ENCODE results near the gene ARAP3. TPM values are rescaled to one million over a fixed set of nuclear protein-coding genes. Genes with fewer than 3 reads are reported as not detected.

ARAP3 gene
- total RNA-seq, 1 donor from 2014 or later, result 7.1 TPM

DNA sequence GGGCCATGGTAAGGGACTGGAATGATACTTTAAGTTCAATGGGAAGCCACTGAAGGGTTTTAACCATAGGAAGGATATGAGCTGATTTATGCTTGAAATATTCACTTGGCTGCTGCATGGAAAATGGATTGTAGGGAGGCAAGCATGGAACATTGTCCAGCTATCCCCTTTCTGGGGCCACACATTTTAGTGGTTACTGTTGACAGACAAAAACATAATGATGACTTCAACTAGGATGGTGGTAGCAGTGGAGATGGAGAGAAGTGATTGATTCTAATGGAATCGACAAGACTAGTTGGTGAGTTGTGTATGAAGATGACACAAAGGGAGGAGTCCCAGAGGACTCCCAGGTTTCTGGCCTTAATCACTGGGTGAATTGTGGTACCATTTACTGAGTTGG lies 24.6 kb downstream of the ARAP3 start:
- Mint-ChIP-seq H3K27me3 (ENCODE audit: insufficient read depth) (no peaks in the 10 kb centered on the region), H3K4me1 (ENCODE audit: low read depth) (peaks cover 3% of the 10 kb centered on the region), H3K4me3 (no peak overlapping the region), H3K27ac (no peak overlapping the region), H3K9me3 (no peaks in the 10 kb centered on the region), H3K36me3 (ENCODE audit: low read depth) (peaks cover 5% of the 10 kb centered on the region)
- intact Hi-C loops (cut with micrococcal nuclease), result no loop called here
- no peak for DNase-seq (ENCODE audit: low spot score)

DNA sequence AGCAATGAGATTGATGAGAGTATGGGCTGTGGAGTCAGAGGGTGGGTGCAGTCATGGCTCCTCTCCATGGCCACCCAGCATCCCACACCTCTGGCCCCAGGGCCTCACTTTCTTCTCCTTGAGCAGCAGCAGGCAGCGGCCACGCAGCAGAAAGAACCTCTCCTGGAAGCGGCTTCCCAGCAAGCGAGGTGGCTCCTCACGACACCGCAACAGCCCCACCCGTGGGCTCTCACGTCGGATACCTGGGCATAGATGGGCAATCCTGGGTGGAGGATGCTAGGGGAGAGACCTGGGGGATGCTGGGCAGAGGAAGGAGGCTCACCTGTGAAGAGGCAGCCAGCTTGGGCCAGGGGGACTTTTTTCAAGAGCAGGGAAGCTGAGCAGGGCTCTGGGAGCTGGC lies 25.6 kb downstream of the ARAP3 start:
- intact Hi-C loops (cut with micrococcal nuclease), result no loop called here
- Mint-ChIP-seq H3K27ac (no peak overlapping the region), H3K9me3 (no peaks in the 10 kb centered on the region), H3K27me3 (ENCODE audit: insufficient read depth) (no peaks in the 10 kb centered on the region), H3K4me1 (ENCODE audit: low read depth) (peaks cover 11% of the 10 kb centered on the region), H3K36me3 (ENCODE audit: low read depth) (peaks cover 4% of the 10 kb centered on the region), H3K4me3 (no peak overlapping the region)
- DNase-seq (ENCODE audit: low spot score), result no peak

DNA sequence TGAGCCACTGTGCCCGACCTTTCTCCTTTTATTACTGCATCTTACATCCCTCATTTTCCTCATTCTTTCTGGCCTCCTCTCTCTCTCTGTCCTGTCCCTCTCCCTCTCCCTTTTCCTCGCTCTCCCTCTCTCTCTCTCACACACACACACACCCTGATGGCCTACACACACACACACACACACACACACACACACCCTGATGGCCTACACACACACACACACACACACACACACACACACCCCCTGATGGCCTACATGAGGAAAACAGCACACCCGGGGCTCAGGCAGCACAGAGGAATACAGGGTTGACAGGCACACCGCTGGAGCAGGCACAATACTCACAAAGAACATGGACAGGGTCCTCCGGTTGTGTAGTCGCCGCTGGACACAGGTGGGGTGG lies 27.0 kb downstream of the ARAP3 start:
- no peak overlapping the region for H3K4me3 Mint-ChIP-seq
- peaks cover 4% of the 10 kb centered on the region for H3K36me3 Mint-ChIP-seq (ENCODE audit: low read depth)
- no peak for DNase-seq (ENCODE audit: low spot score)
- peaks cover 23% of the 10 kb centered on the region for H3K4me1 Mint-ChIP-seq (ENCODE audit: low read depth)
- intact Hi-C loops (cut with micrococcal nuclease), result no loop called here
- no peaks in the 10 kb centered on the region for H3K9me3 Mint-ChIP-seq
- H3K27me3 Mint-ChIP-seq (ENCODE audit: insufficient read depth), result no peaks in the 10 kb centered on the region
- no peak overlapping the region for H3K27ac Mint-ChIP-seq

DNA sequence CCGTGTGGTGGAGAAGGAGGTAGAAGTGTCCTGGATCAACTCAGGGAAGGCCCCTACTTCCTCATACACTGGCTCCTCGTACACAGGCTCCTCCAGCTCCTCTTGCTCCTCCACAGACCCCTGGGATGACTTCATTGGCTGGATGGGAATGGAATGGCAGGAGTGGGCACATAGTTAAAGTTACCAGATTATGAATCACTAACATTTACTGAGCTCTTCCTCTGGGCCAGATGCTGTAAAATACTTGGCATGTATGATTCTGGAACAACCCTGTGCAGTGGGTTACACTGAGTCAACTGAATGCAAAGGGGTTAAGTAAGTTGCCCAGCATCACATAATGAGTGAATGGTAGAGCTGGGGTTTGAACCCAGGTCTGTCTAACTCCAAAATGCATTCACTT lies 27.7 kb downstream of the ARAP3 start:
- intact Hi-C loops (cut with micrococcal nuclease), result no loop called here
- Mint-ChIP-seq H3K9me3 (no peaks in the 10 kb centered on the region), H3K36me3 (ENCODE audit: low read depth) (peaks cover 4% of the 10 kb centered on the region), H3K4me3 (no peak overlapping the region), H3K4me1 (ENCODE audit: low read depth) (peaks cover 30% of the 10 kb centered on the region), H3K27ac (no peak overlapping the region), H3K27me3 (ENCODE audit: insufficient read depth) (no peaks in the 10 kb centered on the region)
- DNase-seq (ENCODE audit: low spot score), result no peak

DNA sequence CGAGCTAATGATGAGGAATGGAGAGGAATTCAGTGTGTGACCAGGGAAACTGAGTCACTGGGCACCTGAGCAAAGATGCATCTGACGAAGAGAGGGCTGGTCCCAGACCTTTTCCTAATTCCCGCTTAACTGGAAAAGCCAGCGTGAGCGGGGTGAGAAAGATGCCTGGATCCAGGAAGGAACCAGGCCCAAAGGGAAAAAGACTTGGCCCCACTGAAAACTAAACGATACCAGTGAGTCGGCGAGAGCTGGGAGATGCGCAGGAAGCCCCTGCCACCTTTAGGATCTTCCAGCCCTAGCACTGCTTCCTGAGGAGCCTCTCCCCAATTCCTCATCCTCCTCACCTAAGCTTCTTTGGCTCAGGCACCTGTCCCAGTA lies 30.3 kb downstream of the ARAP3 start:
- Mint-ChIP-seq H3K9me3 (no peaks in the 10 kb centered on the region), H3K36me3 (ENCODE audit: low read depth) (peaks cover 12% of the 10 kb centered on the region), H3K4me1 (ENCODE audit: low read depth) (peaks cover 37% of the 10 kb centered on the region), H3K27ac (peak overlapping the region; percentile 41), H3K4me3 (peak overlapping the region; percentile 74), H3K27me3 (ENCODE audit: insufficient read depth) (no peaks in the 10 kb centered on the region)
- no peak for DNase-seq (ENCODE audit: low spot score)
- intact Hi-C loops (cut with micrococcal nuclease), result loop anchor here (1.0 kb wide), 8 partner anchors 9 to 318 kb away; partner anchors contain the start of genes HDAC3, RELL2 and RNF14

DNA sequence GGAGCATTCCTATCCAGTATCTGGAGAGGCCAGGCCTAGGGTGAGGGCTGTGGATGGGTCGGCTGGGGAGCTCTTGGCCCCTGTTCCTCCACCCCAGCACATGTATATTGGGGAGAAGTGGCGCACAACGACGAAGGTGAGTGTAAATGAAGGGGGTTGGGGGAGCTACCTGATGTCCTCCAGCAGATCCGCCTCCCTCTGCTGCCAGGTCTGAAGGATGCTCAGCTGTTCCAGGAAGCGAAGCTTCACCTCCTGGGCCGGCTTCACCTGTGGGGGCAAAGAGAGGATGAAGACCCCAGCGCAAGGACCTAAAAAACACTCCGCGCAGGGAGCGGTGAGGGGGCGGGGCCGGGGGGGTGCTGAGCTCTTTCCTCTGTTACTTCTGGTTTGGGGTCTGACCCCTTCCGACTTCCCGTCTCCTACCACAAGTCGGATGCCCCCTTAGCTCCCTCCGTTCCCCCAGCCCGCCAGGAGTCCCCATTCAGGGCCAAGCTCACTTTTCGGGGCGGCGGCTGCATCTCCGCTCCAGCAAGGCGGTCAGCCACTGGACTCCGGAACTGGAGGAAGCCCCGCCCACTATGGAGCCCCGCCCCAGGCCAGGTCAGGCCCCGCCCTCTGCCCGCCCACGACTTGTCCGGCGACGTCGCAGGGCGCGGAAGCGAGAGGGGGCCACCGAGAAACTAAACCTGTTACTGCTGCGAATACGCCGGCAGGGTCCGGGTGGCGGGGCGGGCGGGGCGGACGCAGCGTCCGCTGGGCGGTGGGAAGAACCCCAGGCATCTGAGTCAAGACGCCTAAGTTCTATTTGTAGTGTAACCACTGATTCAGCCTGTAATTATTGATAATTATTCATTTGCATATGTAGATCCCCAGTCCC lies 30.9 kb downstream of the ARAP3 start, which contains the start of gene FCHSD1:
FCHSD1 (minus strand) TSS at position 568 of the 877 bp plus-strand sequence; CDS start at position 518, 50 bp downstream.
- Mint-ChIP-seq H3K27ac (peak within 1 kb of the TSS; percentile 92), H3K36me3 (ENCODE audit: low read depth) (peaks cover 15% of the 10 kb centered on the region), H3K9me3 (no peaks in the 10 kb centered on the region), H3K4me1 (ENCODE audit: low read depth) (peaks cover 43% of the 10 kb centered on the region), H3K4me3 (peak within 1 kb of the TSS; percentile 98), H3K27me3 (ENCODE audit: insufficient read depth) (no peaks in the 10 kb centered on the region)
- DNase-seq (ENCODE audit: low spot score), result peak; percentile 76
- intact Hi-C loops (cut with micrococcal nuclease), result loop anchor here (1.0 kb wide), 8 partner anchors 9 to 318 kb away; partner anchors contain the start of genes HDAC3, RELL2 and RNF14

DNA sequence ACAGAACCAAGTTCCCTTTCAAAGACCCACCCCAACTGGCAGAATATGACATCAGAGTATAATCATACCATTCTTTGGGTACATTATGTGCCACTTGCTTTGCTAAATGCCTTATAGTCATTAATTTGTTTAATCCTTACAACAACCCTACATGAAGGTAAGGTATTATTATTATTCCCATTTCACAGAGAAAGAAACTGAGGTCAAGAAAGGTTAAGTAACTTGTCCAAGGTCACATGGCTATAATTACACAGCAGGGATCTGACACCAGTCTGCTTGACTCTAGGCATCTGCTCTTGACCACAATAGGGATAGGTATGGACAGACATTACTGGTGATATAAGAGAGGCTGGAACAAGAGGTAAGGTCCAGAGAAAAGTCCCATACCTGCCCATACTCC lies 32.1 kb downstream of the ARAP3 start:
- peaks cover 45% of the 10 kb centered on the region for H3K4me1 Mint-ChIP-seq (ENCODE audit: low read depth)
- H3K36me3 Mint-ChIP-seq (ENCODE audit: low read depth), result peaks cover 18% of the 10 kb centered on the region
- intact Hi-C loops (cut with micrococcal nuclease), result no loop called here

DNA sequence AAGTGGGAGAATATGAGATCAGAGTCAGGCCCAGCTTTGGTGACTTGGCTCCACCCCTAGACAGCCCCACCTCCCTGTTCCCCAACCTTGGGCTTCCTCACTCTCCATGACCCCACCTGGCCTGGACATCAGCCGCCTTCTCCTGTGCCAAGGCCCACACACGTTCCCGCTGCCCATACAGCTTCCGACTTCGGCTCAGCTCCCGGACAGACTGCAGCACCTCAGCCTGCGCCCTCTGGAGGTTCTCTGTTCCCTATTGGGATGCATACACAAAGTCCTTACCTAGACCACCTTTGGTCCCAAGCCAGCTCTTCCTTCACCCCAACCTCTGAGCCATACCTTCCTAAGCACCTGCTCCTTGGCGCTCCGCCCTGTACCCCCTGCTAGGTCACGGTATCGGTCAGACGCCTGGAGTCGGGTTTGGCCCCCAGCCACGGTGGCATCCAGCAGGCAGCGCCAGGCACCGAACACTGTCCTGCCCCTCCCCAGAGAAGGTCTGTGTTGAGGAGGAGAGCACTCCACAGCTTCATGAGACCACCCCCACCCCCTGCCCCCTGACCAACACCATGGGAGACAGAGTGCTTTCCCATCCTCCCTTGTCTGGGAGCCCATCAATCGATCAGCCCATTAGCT lies 32.9 kb downstream of the ARAP3 start:
- intact Hi-C loops (cut with micrococcal nuclease), result no loop called here
- H3K27ac Mint-ChIP-seq, result no peak overlapping the region
- DNase-seq (ENCODE audit: low spot score), result no peak
- peaks cover 45% of the 10 kb centered on the region for H3K4me1 Mint-ChIP-seq (ENCODE audit: low read depth)
- H3K4me3 Mint-ChIP-seq, result no peak overlapping the region
- H3K27me3 Mint-ChIP-seq (ENCODE audit: insufficient read depth), result no peaks in the 10 kb centered on the region
- peaks cover 24% of the 10 kb centered on the region for H3K36me3 Mint-ChIP-seq (ENCODE audit: low read depth)
- no peaks in the 10 kb centered on the region for H3K9me3 Mint-ChIP-seq

More for the DNA sequence above, 32.1 kb downstream of the ARAP3 start:
- no peaks in the 10 kb centered on the region for H3K9me3 Mint-ChIP-seq
- H3K27ac Mint-ChIP-seq, result peak overlapping the region; percentile 13
- H3K27me3 Mint-ChIP-seq (ENCODE audit: insufficient read depth), result no peaks in the 10 kb centered on the region
- DNase-seq (ENCODE audit: low spot score), result no peak
- peak overlapping the region; percentile 98 for H3K4me3 Mint-ChIP-seq

DNA sequence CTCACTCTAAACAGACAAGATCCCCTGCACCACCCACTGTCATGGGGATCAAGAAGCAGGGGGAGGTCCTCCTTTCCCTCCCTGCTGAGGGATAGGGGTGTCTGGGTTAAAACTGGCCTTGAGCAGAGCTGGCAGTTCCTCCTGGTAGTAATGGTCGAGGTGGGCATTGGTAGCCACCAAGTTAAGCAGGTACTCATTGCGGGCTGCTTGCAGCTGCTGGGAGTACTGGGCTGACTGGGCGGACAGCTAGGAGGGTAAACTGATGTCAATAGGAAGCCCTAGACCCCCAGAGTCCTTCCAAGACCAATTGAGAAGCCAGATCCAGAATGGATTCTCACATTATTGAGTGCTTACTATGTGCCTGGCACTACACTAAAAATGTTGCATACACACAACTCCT lies 34.2 kb downstream of the ARAP3 start:
- Mint-ChIP-seq H3K36me3 (ENCODE audit: low read depth) (peaks cover 24% of the 10 kb centered on the region), H3K27me3 (ENCODE audit: insufficient read depth) (no peaks in the 10 kb centered on the region), H3K9me3 (no peaks in the 10 kb centered on the region), H3K4me3 (no peak overlapping the region), H3K4me1 (ENCODE audit: low read depth) (peaks cover 45% of the 10 kb centered on the region), H3K27ac (no peak overlapping the region)
- intact Hi-C loops (cut with micrococcal nuclease), result no loop called here
- no peak for DNase-seq (ENCODE audit: low spot score)

DNA sequence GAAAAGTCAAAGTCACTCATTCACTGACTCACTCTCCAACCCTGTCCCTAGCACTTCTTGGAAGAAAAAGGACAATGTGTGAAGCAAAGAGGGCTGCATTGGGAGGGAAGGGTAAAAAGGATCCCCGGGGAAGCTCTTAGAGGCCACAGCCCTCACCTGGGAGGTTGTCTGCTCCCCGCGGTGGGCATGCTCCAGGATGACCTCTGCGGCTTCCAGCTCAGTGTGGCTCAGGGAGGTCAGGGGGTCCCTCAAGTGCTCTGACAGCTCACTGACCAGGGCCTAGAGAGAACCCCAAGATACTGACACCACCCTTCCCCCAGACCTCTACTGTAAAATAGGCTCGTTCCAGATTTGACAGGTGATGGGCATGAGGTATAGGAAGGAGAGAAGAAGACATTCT lies 34.8 kb downstream of the ARAP3 start:
- no peak overlapping the region for H3K27ac Mint-ChIP-seq
- H3K4me1 Mint-ChIP-seq (ENCODE audit: low read depth), result peaks cover 41% of the 10 kb centered on the region
- intact Hi-C loops (cut with micrococcal nuclease), result no loop called here
- no peaks in the 10 kb centered on the region for H3K27me3 Mint-ChIP-seq (ENCODE audit: insufficient read depth)
- H3K36me3 Mint-ChIP-seq (ENCODE audit: low read depth), result peaks cover 26% of the 10 kb centered on the region
- H3K9me3 Mint-ChIP-seq, result no peaks in the 10 kb centered on the region
- no peak overlapping the region for H3K4me3 Mint-ChIP-seq
- no peak for DNase-seq (ENCODE audit: low spot score)

DNA sequence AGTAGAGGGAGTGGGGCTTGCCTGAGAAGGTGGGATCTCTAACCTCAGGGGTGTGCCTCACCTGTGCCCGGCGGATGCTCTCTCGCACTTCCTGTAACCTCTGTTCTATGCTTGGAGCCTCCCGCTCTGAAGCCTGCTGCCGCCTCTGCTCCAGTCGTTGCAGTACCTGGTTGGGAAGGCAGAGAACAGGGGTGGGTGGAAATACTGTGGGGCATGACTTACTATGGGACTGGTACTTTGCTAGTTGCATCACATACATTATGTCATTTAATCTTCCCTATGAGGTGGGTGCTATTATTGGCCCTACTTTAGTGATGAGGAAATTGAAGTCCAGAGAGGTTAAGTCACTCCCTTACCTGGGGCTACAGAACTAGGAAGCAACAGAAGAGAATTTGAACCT lies 36.0 kb downstream of the ARAP3 start:
- Mint-ChIP-seq H3K9me3 (no peaks in the 10 kb centered on the region), H3K4me3 (no peak overlapping the region), H3K27ac (no peak overlapping the region), H3K27me3 (ENCODE audit: insufficient read depth) (no peaks in the 10 kb centered on the region), H3K4me1 (ENCODE audit: low read depth) (peaks cover 44% of the 10 kb centered on the region), H3K36me3 (ENCODE audit: low read depth) (peaks cover 34% of the 10 kb centered on the region)
- intact Hi-C loops (cut with micrococcal nuclease), result no loop called here
- DNase-seq (ENCODE audit: low spot score), result no peak

DNA sequence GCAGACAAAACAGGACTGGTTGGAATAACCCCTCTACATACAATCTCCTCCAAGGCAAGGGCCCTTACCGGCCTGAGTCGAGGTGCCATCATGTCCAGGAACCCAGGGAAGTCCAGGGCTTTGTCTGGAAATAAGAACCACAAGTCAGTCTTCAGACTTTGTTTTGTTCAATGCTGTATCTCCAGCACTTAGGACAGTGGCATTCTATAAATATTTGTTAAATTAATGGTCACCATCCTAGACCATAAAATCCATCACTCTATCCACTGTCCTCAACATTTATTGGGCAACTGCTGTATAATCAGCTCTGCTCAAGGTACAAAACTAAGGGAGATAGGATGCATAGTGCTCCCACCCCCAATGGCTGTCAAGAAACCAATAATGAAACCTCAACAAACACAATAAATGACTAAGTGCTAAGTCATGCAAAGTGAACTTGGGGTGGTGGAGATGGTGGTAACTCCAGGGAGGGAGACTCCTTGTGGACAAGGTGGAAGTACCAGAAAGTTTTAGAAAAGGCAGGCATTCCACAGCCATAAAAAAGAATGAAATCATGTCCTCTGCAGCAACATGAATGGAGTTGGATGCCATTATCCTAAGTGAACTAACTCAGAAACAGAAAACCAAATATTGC lies 40.3 kb downstream of the ARAP3 start:
- Mint-ChIP-seq H3K4me1 (ENCODE audit: low read depth) (peaks cover 35% of the 10 kb centered on the region), H3K27ac (peak overlapping the region; percentile 32), H3K4me3 (no peak overlapping the region), H3K9me3 (no peaks in the 10 kb centered on the region), H3K36me3 (ENCODE audit: low read depth) (peaks cover 28% of the 10 kb centered on the region), H3K27me3 (ENCODE audit: insufficient read depth) (no peaks in the 10 kb centered on the region)
- intact Hi-C loops (cut with micrococcal nuclease), result loop anchor here (1.0 kb wide), 3 partner anchors 10 to 49 kb away; partner anchors contain the start of gene FCHSD1
- no peak for DNase-seq (ENCODE audit: low spot score)

DNA sequence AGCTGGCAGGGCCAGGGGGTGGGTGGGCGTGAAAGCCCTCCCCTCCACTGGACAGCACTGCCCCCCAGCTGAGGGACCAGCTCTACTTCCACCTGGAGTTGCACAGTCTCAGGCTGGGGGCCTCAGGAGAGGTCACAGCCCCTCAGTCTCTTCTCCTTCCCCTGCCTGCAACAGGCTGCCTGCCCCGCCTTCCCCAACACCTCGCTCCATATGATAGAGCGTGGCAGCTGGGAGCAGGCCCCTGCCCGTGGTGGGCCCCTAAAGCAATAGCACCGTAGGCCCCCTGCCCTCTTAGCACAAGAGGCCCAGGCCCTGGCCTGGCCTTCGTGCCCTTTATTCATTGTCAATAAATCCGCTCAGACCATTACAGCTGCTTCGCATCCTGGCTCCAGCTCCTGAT lies 41.3 kb downstream of the ARAP3 start:
- intact Hi-C loops (cut with micrococcal nuclease), result no loop called here
- Mint-ChIP-seq H3K36me3 (ENCODE audit: low read depth) (peaks cover 23% of the 10 kb centered on the region), H3K27me3 (ENCODE audit: insufficient read depth) (no peaks in the 10 kb centered on the region), H3K4me3 (no peak overlapping the region), H3K9me3 (no peaks in the 10 kb centered on the region), H3K4me1 (ENCODE audit: low read depth) (peaks cover 34% of the 10 kb centered on the region), H3K27ac (no peak overlapping the region)
- DNase-seq (ENCODE audit: low spot score), result no peak
